K562 (cell line): Measurements from ENCODE around the gene TSPAN16. TPM values are rescaled to one million over a fixed set of nuclear protein-coding genes. Genes with fewer than 3 reads are reported as not detected.

Experiments used
- ATF3 ChIP-seq, 2 experiments: fragments of 450-650 bp in 1 of 2; sonication (generic) in 1 of 2; formaldehyde crosslinking in 1 of 2; IDR thresholded peaks in 1 of 2; conservative IDR thresholded peaks in 1 of 2; 2 replicates each; pipeline versions ENCODE4 v1.6.1 to v1.8.1; 2016 to 2023; ENCODE audit warnings: mild to moderate bottlenecking in 2 of 2, moderate library complexity in 2 of 2, inconsistent platforms in 1 of 2, missing genetic modification reagents in 1 of 2
- ATF7 ChIP-seq: fragments of 450-650 bp; IDR thresholded peaks from 2 replicates; pipeline ENCODE4 v1.7.1; 2014; ENCODE audit warnings: mild to moderate bottlenecking, moderate library complexity
- BCOR ChIP-seq: fragments of 450-650 bp; IDR thresholded peaks from 2 replicates; pipeline ENCODE4 v1.6.1; 2016
- CBFA2T3 ChIP-seq: fragments of 450-650 bp; IDR thresholded peaks from 2 replicates; pipeline ENCODE4 v1.6.1; 2017
- COPS2 ChIP-seq: fragments of 450-650 bp; conservative IDR thresholded peaks from 2 replicates; pipeline ENCODE4 v1.6.1; 2016; ENCODE audit warnings: mild to moderate bottlenecking, moderate library complexity
- CREM ChIP-seq: IDR thresholded peaks from 2 replicates; pipeline ENCODE4 v1.6.1; 2014; ENCODE audit warnings: antibody characterized with exemption, low read depth
- CXXC5 ChIP-seq: fragments of 250-450 bp; sonication (Bioruptor Pico); IDR thresholded peaks from 2 replicates; pipeline ENCODE4 v1.8.0; 2022; ENCODE audit warnings: inconsistent platforms, mild to moderate bottlenecking, moderate library complexity
- ETV1 ChIP-seq: fragments of 450-650 bp; conservative IDR thresholded peaks from 2 replicates; pipeline ENCODE4 v1.6.1; 2016; ENCODE audit warnings: missing genetic modification characterization, control low read depth, low read depth, missing compliant biosample characterization
- HDAC6 ChIP-seq: IDR thresholded peaks from 2 replicates; pipeline ENCODE4 v1.6.1; 2012; ENCODE audit warnings: low read depth, mild to moderate bottlenecking, control low read depth, inconsistent platforms, low read length, moderate library complexity
- HES1 ChIP-seq: fragments of 450-650 bp; IDR thresholded peaks from 2 replicates; pipeline ENCODE4 v1.6.1; 2016; ENCODE audit warnings: low read depth, mild to moderate bottlenecking, moderate library complexity
- ID3 ChIP-seq, 2 experiments: fragments of 250-450 bp in 1 of 2; fragments of 450-650 bp in 1 of 2; sonication (Bioruptor Pico) in 1 of 2; IDR thresholded peaks; 2 replicates each; pipeline versions ENCODE4 v1.6.1 to v1.8.0; 2016 to 2021; ENCODE audit warnings: mild to moderate bottlenecking in 2 of 2, moderate library complexity in 2 of 2, missing compliant biosample characterization in 1 of 2, missing genetic modification characterization in 1 of 2
- KDM5B ChIP-seq: fragments of 200-600 bp; sonication (generic); IDR thresholded peaks from 2 replicates; pipeline ENCODE4 v1.6.1; 2012; ENCODE audit warnings: low read depth, mild to moderate bottlenecking, moderate library complexity, low read length, control low read depth, inconsistent platforms; ENCODE audit not compliant: insufficient replicate concordance
- POLR2B ChIP-seq: fragments of 450-650 bp; IDR thresholded peaks from 2 replicates; pipeline ENCODE4 v1.6.1; 2018; ENCODE audit warnings: low read depth; ENCODE audit not compliant: partially characterized antibody
- POLR2G ChIP-seq: fragments of 200-400 bp; formaldehyde crosslinking; IDR thresholded peaks from 2 replicates; pipeline ENCODE4 v1.6.1; 2017; ENCODE audit warnings: low read depth, mild to moderate bottlenecking, antibody characterized with exemption, low read length, moderate library complexity
- RBBP5 ChIP-seq: fragments of 200-600 bp; sonication (generic); IDR thresholded peaks from 2 replicates; pipeline ENCODE4 v1.6.1; 2012; ENCODE audit warnings: borderline replicate concordance, mild to moderate bottlenecking, low read length, control low read depth, inconsistent platforms; ENCODE audit not compliant: insufficient read depth, poor library complexity, severe bottlenecking
- SIRT6 ChIP-seq: IDR thresholded peaks from one replicate; pipeline ENCODE4 v1.6.1; 2012; ENCODE audit warnings: low read depth, mild to moderate bottlenecking, control low read depth, inconsistent platforms, low read length, moderate library complexity
- SRF ChIP-seq, 2 experiments: fragments of 250-450, 450-650 bp in 1 of 2; sonication (Bioruptor Pico) in 1 of 2; sonication (generic) in 1 of 2; formaldehyde crosslinking; IDR thresholded peaks; 2 replicates each; pipeline versions ENCODE4 v1.5.0 to v1.5.1; 2020 to 2022; ENCODE audit warnings: mild to moderate bottlenecking in 1 of 2, missing genetic modification reagents in 1 of 2
- SRSF9 ChIP-seq: fragments of 200-400 bp; formaldehyde crosslinking; IDR thresholded peaks from 2 replicates; pipeline ENCODE4 v1.6.1; 2017; ENCODE audit warnings: low read depth, low read length, borderline replicate concordance
- TARDBP ChIP-seq: fragments of 450-650 bp; IDR thresholded peaks from 2 replicates; pipeline ENCODE4 v1.6.1; 2016
- THRAP3 ChIP-seq: fragments of 450-650 bp; IDR thresholded peaks from 2 replicates; pipeline ENCODE4 v1.6.1; 2016; ENCODE audit warnings: mild to moderate bottlenecking, inconsistent platforms, borderline replicate concordance
- ZBTB2 ChIP-seq: fragments of 450-650 bp; IDR thresholded peaks from 2 replicates; pipeline ENCODE4 v1.6.1; 2016; ENCODE audit warnings: antibody characterized with exemption
- ZNF124 ChIP-seq: sonication (generic); formaldehyde crosslinking; IDR thresholded peaks from 2 replicates; pipeline ENCODE4 v1.8.1; 2022; ENCODE audit warnings: missing genetic modification reagents
- ZNF316 ChIP-seq: fragments of 450-650 bp; IDR thresholded peaks from 2 replicates; pipeline ENCODE4 v1.6.1; 2016
- polyA plus RNA-seq, 8 experiments: library from polyadenylated mRNA; depleted of rRNA in 4 of 8; stranded (reverse) in 5 of 8; unstranded in 3 of 8; fragments of >200 nt; fragmentation: Nextera tagmentation in 2 of 8; fragmentation: Illumina TruSeq in 1 of 8; extraction: Ambion mirVana in 2 of 8; extraction: Trizol in 1 of 8; gene quantifications; 2 replicates each; pipeline versions ENCODE4 v1.2.1 to v1.2.3, GENCODE V29; 2011 to 2014; ENCODE audit warnings: inconsistent platforms in 1 of 8, missing spikeins in 1 of 8
- total RNA-seq, 7 experiments: library from RNA; depleted of rRNA in 6 of 7; stranded (reverse); fragments of >200 nt in 6 of 7; fragmentation: Illumina TruSeq in 2 of 7; extraction: Trizol in 2 of 7; gene quantifications; 2 replicates each; pipeline versions ENCODE4 v1.2.1 to v1.2.3, GENCODE V29; 2011 to 2021; ENCODE audit warnings: low replicate concordance in 1 of 7

The TSPAN16 gene
- total and polyA plus RNA-seq, 9 of the 15 experiments (the other 6 are each of a cell fraction or from before 2014, with no cell fraction given): not detected

GRCh38 chr19:11346104-11346940, 50.4 kb downstream of the TSPAN16 start, which contains the start of the genes CCDC159 and TMEM205 (continued):
- TF ChIP-seq ID3 (CRISPR knock-in tag; IDR thresholded peaks at IDR 0.05) (no peak), ID3 (tag; IDR thresholded peaks at IDR 0.05) (no peak), SIRT6 (no peak), POLR2G (peak; percentile 46; the same call in 1 of the 2 replicates), THRAP3 (no peak), ZNF124 (CRISPR knock-in tag) (no peak), RBBP5 (peak; percentile 76), KDM5B (peak; percentile 25), ATF7 (peak; percentile 86; the same call in 1 of the 2 replicates), CREM (peak; percentile 80), ZBTB2 (0 out of 2 replicates have a peak, but pooled peaks have one; percentile 61), SRSF9 (no peak), POLR2B (peak; percentile 20), ATF3 (IDR thresholded peaks at IDR 0.05) (peak; percentile 80), ATF3 (CRISPR knock-in tag; conservative IDR thresholded peaks at IDR 0.05) (no peak), ZNF316 (no peak), BCOR (no peak), CBFA2T3 (0 out of 2 replicates have a peak, but pooled peaks have one; percentile 13), TARDBP (no peak), COPS2 (no peak), HES1 (no peak), HDAC6 (no peak), SRF (CRISPR knock-in tag; IDR thresholded peaks at IDR 0.05) (no peak), CXXC5 (peak; percentile 81), ETV1 (tag) (no peak)
